Islet precursor cell (in vitro differentiated cells): ENCODE data around the gene CTTNBP2NL.
"Not testable (repeated sequence)": the region's sequence is repeated elsewhere in the genome, so short reads cannot be mapped to it uniquely, and the experiment has no call there.

Experiments
- DNase-seq: peaks from one replicate; pipeline ENCODE4 v3.0.0-alpha.2; 2018

CTTNBP2NL gene

GRCh38 chr1:112431038-112431437, 35.0 kb downstream of the CTTNBP2NL start:
- DNase-seq, result no peak

DNA sequence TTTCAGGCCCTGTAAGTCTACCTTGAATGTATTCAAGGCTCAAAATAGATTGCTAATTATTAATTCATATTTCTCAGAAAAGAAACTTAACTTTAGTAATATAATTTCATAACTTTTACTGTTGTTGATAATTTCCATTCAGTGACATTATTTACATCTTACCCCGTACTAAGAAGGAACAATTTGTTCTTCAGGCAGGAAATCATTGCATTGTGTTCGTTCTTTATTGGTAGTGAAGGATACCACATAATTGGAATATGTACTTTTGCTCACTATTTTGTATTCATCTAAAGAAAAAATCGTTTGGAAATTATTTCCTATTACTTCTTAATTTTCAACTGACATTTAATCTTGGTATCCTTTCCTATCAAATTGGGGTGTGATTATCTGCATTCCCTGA, 39.4 kb downstream of the CTTNBP2NL start:
- no peak for DNase-seq

- no peak for DNase-seq
Observed at GRCh38 chr1:112436384-112437156, 40.6 kb downstream of the CTTNBP2NL start.

GRCh38 chr1:112438156-112438555, 42.1 kb downstream of the CTTNBP2NL start:
- not testable (repeated sequence) for DNase-seq

- DNase-seq, result no peak
Observed at GRCh38 chr1:112439592-112439991, 43.6 kb downstream of the CTTNBP2NL start.

- no peak for DNase-seq
Observed at GRCh38 chr1:112440574-112440973, 44.6 kb downstream of the CTTNBP2NL start.

GRCh38 chr1:112444269-112444668, 48.3 kb downstream of the CTTNBP2NL start:
- no peak for DNase-seq

DNA sequence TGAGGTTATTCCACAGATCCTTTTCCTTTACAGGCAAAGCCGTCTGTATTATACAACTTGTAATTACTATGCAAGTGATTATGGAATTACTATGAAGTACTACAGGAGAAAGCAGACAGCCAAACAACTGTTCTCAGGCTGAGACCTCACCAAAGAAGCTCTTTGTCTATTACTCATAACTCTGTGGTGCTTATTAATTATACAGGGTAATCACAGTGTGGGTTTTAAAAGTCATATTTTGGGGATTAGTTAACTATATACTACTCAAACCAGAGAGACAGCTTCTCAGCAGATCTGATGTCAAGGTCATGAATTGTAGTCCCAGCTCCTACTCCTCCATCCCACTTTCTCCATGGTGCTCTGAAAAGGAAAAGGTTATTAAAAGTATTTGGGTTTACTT, 49.6 kb downstream of the CTTNBP2NL start:
- DNase-seq, result no peak

DNA sequence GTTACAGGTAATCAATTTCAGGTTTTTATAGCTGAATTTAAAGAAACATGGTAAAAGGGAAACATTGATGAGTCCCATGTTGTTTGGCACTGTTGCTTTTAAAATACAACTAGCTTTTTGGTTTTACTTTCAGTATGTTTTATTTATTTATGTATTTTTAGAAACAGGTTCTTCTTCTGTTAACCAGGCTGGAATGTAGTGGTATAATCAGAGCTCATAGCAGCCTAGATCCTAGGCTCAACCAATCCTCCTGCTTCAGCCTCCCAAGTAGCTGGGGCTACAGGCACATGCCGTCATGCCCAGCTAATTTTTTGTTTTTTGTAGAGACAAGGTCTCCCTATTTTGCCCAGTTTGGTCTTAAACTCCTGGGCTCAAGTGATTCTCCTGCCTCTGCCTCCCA, 50.4 kb downstream of the CTTNBP2NL start:
- DNase-seq, result no peak

DNA sequence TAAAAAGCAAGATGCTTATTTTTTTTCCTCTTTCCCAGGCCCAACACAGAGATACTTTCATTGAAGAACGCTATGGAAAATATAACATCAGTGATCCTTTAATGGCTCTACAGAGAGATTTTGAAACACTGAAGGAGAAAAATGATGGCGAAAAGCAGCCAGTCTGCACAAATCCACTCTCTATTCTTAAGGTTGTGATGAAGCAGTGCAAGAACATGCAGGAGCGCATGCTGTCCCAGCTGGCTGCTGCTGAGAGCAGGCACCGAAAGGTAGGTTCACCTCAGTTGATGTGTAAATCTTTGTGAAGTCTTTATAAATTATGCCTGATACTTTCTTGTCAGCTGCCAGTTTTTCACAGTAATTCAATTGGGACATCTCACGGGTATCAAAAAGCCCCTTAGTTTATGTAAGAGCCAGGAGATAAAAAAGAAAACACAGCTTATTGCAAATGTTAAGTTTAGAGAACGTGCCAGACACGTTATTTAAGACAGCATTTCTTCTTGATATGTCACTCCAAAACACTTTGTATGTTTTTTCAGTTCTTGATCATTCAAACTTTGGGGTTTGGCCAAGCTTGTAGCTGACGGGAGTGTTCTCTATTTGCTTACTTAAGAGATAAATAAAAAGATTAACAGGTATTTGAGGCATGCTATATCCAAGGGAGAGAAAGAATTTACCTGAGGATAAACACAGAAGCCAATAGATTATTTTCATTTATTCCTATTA, 53.1 kb downstream of the CTTNBP2NL start:
- no peak for DNase-seq

- DNase-seq, result no peak
Observed at GRCh38 chr1:112449630-112449983, 53.6 kb downstream of the CTTNBP2NL start.

- no peak for DNase-seq
Observed at GRCh38 chr1:112450773-112451172, 54.8 kb downstream of the CTTNBP2NL start.

DNA sequence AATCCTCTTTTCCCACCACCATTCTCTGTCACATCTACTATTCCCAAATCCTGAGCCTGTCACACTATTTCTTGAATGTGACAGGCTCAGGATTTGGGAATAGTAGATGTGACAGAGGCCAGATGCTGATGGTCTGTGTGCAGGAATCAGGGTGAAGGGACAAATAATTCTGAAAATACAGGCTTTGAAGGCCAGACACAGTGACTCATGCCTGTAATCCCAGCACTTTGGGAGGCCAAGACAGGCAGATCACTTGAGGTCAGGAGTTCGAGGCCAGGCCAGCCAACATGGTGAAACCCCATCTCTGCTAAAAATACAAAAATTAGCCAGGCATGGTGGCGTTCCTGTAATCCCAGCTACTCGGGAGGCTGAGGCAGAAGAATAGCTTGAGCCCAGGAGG, 55.3 kb downstream of the CTTNBP2NL start:
- peak; percentile 64 for DNase-seq

DNA sequence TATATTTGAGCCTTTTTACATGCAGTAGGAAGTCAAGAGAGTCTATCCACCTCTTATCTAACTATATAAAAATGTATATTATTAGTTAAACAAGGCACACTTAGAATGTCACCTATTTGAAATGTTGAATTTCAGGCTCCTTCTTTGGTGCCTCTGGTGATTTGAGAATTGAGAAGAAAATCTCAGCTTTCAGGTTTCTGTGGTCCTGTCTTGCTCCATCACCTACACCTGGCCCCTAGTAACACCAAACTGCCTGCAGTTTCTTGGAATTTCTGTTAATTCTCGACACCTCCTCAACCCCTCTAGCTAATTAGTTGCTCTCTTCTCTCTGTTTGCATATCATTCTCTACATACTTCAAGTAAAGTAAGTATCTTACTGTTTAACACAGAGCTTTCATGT, 57.9 kb downstream of the CTTNBP2NL start:
- no peak for DNase-seq

- DNase-seq, result peak; percentile 64
Observed at GRCh38 chr1:112454316-112454715, 58.3 kb downstream of the CTTNBP2NL start.

DNA sequence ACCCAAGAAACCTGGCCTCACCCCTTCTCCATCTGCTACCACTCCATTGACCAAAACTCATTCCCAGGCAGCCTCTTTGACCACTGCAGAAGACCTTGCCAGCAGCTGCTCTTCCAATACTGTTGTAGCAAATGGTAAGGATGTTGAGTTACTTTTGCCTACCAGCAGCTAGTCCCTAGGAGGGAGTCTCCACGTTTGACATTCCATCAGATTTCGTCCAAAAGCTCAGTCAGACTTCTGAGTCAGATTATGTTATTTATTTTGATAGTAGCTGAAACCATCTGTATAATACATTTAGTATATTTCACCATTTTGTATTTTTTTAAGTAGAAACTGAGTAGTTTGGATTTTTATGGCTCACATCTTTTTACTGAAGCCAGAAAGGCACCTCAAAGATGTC, 61.2 kb downstream of the CTTNBP2NL start:
- DNase-seq, result no peak

- no peak for DNase-seq
Observed at GRCh38 chr1:112457955-112458354, 61.9 kb downstream of the CTTNBP2NL start.

DNA sequence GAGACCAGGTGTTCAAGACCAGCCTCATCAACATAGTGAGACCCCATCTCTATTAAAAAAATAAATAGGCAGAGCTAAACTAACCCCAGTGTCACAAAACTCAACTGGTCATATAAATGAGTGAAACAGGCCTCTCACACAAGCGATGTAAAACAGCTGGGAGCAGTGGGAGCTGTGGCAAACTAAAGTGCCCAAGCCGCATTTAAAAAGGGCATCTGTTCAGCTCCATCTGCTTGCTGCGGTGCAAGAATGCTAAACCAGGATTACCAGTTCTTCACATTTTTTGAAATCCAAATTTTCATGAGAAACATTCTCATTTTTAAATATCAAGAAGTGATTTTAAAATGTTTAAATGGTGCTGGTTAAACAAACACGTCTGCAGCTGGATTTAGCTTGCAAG, 62.7 kb downstream of the CTTNBP2NL start:
- DNase-seq, result no peak

GRCh38 chr1:112460615-112461014, 64.6 kb downstream of the CTTNBP2NL start:
- no peak for DNase-seq

DNA sequence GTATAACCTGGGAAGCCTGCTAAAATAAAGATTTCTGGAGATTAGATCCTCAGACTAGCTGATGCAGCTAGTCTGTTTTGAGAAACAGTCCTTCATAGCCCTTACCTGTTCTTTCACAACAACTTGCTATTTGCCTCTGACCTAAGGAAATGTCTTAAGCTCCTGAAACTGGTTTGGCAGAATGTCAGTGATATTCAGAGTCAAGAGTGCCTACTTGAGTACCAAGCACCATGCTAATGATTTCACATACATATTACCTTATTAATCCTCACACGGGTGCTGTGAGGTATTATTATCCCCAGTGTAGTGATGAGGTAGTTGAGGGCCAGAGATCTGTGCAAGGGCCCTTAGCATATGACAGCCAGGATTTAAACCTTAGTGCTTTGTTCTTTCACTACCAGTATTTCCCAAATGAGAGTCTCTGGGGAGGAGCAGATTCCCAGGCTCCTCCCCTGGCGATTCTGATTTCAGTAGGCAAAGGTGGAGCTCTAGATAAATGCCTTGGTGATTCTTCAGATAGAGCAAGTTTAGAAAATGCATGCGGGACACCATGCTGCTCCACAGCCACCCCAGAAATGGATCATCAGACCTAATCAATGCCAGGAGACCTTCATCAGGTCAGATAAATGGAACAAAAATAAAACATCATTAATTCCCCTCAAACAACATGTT, 65.3 kb downstream of the CTTNBP2NL start:
- DNase-seq, result no peak

GRCh38 chr1:112462953-112463279, 66.9 kb downstream of the CTTNBP2NL start:
- DNase-seq, result no peak

- peak; percentile 96 for DNase-seq
Observed at GRCh38 chr1:112464501-112464900, 68.5 kb downstream of the CTTNBP2NL start.

DNA sequence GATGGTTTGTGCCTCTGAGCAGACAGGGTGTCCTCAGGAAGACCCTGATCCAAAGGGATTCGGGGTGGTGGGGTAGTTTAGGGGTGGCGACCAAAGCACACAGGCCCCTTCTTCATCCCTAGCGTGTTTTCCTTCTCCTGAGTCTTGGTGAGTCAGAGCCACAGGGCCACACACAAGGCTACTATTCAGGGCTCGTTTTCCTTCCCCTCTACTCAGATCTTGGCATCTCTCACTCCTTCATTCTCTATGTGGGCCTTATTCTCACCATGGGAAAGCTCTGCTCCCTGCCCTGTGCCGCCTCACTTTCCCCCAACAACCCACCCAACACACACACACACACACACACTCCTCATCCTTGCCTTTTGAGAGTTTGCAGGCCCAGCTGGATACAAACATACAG, 69.1 kb downstream of the CTTNBP2NL start:
- no peak for DNase-seq

GRCh38 chr1:112466078-112466660, 70.2 kb downstream of the CTTNBP2NL start:
- peak; percentile 97 for DNase-seq
